Activated T-cell treated with anti-CD3 and anti-CD28 coated beads, Interleukin-2, amount 50 U/mL, for 72 hours (primary cell): Measurements from ENCODE around the gene MASP2. TPM values are rescaled to one million over a fixed set of nuclear protein-coding genes. Genes with fewer than 3 reads are reported as not detected.
"Not testable (repeated sequence)": the region's sequence is repeated elsewhere in the genome, so short reads cannot be mapped to it uniquely, and the experiment has no call there.

Experiments used
- ATAC-seq, 2 donors: fragments of 150-1000 bp; cut with Tn5 transposase; replicated peaks in 1 of 2; 2 replicates each; pipeline ENCODE4 v1.10.0; 2021; ENCODE audit warnings: moderate library complexity in 2 of 2, mild to moderate bottlenecking in 1 of 2
- DNase-seq, 2 donors: peaks; one replicate each; pipeline ENCODE4 v3.0.0; 2021 to 2022; ENCODE audit warnings: mixed read lengths in 1 of 2
- H3K27ac Mint-ChIP-seq: one replicate; pipeline ENCODE4 v1.8.0; 2022; ENCODE audit warnings: mild to moderate bottlenecking, moderate library complexity, mixed read lengths
- H3K27me3 Mint-ChIP-seq: one replicate; pipeline ENCODE4 v1.8.0; 2022; ENCODE audit warnings: low read depth, mixed read lengths
- H3K36me3 Mint-ChIP-seq, 2 donors: one replicate each; pipeline ENCODE4 v1.8.0; 2022; ENCODE audit warnings: mixed read lengths in 2 of 2, mild to moderate bottlenecking in 1 of 2; ENCODE audit not compliant: insufficient read depth in 2 of 2
- H3K4me1 Mint-ChIP-seq: one replicate; pipeline ENCODE4 v1.8.0; 2022; ENCODE audit warnings: low read depth, mixed read lengths
- H3K4me3 Mint-ChIP-seq, 2 donors: one replicate each; pipeline ENCODE4 v1.8.0; 2022; ENCODE audit warnings: mild to moderate bottlenecking in 2 of 2, mixed read lengths in 2 of 2, moderate library complexity in 2 of 2
- H3K9me3 Mint-ChIP-seq, 2 donors: one replicate each; pipeline ENCODE4 v1.8.0; 2022; ENCODE audit warnings: mixed read lengths in 2 of 2
- total RNA-seq, 2 donors: library from RNA; stranded (reverse); gene quantifications; one replicate each; pipeline ENCODE4 v1.2.3, GENCODE V29; 2022

MASP2 gene
- under 1 TPM; 0.19 to 0.56 TPM for total RNA-seq

DNA sequence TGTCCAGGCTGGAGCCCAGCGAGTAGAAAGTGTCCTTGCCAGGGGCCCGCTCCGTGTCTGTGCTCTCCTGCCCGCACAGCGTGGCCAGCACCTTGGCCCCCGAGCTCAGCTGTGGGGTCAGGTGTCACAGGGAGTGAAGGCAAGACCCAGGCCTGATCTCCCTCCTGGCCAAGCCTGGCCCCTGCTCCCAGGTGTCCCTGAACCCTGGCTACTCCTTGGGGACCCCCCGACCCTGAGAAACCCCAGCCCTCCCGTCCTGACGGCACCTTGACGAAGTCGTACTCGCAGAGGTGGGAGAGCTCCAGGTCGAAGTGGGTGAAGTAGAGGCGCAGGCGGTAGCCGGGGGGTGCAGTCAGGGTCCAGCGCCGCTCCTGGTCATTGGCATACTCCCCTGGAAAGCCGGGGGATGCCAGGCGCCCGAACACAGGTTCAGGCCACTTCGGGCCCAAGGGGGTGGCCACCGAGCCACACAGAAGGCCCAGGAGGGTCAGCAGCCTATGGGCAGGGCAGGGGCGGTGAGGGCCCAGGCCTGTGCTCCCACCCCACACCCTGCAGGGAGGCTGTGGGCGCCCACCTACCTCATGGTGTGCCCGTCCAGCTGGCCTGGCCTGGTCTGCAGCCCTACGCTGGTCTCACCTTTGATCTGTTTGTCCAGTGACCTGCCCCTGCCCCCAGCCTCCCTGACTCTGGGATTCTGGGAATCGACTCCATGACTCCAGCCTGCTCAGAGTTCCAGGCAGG is at the start of gene MASP2:
TSS of gene MASP2 (minus strand) at position 615 of the 741 bp plus-strand sequence. CDS start at position 583, 32 bp downstream.
- no peak within 1 kb of the TSS for H3K27ac Mint-ChIP-seq
- peaks cover 1% of the 10 kb centered on the region for H3K4me1 Mint-ChIP-seq
- H3K36me3 Mint-ChIP-seq: no peaks in the 10 kb centered on the region
- no peaks in the 10 kb centered on the region for H3K9me3 Mint-ChIP-seq
- H3K4me3 Mint-ChIP-seq: no peak within 1 kb of the TSS
- ATAC-seq: no peak
- no peak for DNase-seq
- no peaks in the 10 kb centered on the region for H3K27me3 Mint-ChIP-seq

DNA sequence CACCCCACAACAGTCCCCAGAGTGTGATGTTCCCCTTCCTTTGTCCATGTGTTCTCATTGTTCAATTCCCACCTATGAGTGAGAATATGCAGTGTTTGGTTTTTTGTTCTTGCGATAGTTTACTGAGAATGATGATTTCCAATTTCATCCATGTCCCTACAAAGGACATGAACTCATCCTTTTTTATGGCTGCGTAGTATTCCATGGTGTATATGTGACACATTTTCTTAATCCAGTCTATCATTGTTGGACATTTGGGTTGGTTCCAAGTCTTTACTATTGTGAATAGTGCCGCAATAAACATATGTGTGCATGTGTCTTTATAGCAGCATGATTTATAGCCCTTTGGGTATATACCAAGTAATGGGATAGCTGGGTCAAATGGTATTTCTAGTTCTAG is 36.7 kb upstream of the MASP2 start:
- H3K27me3 Mint-ChIP-seq, H3K9me3 Mint-ChIP-seq, DNase-seq, ATAC-seq, H3K4me3 Mint-ChIP-seq, H3K27ac Mint-ChIP-seq, H3K4me1 Mint-ChIP-seq: not testable (repeated sequence)
- H3K36me3 Mint-ChIP-seq: peaks cover 11 to 37% of the 10 kb centered on the region in 2 donors

DNA sequence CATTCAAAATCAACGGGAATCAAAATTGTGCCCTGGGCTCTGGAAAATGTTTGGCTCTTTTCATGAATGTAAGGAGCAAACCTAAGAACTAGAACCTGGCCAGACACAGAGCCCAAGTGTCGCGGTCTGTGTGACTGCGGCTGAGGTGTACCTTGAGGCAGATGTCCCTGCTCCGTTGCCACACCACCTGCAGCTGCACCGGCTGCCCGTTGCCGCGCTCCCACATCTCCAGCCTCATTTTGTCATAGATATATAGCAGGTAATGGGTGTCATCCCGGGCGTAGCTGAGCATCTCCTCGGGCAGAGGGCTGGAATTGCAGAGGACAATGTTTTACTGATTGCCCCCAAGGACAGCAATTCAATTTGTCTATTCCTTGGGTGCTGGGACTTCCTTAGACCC is 33.9 kb upstream of the MASP2 start:
- Mint-ChIP-seq H3K36me3 (peaks cover 7 to 32% of the 10 kb centered on the region in 2 donors), H3K9me3 (no peaks in the 10 kb centered on the region), H3K4me3 (no peak overlapping the region)

DNA sequence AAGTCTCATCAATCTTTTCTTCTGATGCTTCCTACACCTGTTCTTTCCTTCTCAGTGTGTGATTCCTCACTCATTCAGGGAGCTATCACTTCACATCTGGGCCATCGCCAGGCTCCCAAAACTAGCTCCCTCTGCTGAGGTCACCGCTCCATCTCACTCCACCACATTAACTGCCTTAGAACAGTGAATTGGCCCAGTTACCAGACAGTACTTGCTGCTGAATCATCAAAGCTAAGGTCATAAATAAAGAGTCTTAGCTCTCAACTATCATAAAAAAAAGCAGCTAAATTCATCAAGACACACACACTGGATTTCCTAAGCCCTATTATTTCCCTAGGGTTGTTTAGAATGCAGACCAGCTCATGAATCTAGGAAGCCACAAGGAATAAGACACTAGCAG is 31.6 kb upstream of the MASP2 start:
- Mint-ChIP-seq H3K27me3 (no peaks in the 10 kb centered on the region), H3K4me3 (no peak overlapping the region), H3K36me3 (peaks cover 8 to 27% of the 10 kb centered on the region in 2 donors), H3K9me3 (no peaks in the 10 kb centered on the region), H3K4me1 (peaks cover 8% of the 10 kb centered on the region), H3K27ac (no peak overlapping the region)
- DNase-seq: no peak
- no peak for ATAC-seq

More for the DNA sequence above, 33.9 kb upstream of the MASP2 start:
- no peak for DNase-seq
- no peaks in the 10 kb centered on the region for H3K4me1 Mint-ChIP-seq
- ATAC-seq: no peak
- H3K27me3 Mint-ChIP-seq: no peaks in the 10 kb centered on the region
- no peak overlapping the region for H3K27ac Mint-ChIP-seq

DNA sequence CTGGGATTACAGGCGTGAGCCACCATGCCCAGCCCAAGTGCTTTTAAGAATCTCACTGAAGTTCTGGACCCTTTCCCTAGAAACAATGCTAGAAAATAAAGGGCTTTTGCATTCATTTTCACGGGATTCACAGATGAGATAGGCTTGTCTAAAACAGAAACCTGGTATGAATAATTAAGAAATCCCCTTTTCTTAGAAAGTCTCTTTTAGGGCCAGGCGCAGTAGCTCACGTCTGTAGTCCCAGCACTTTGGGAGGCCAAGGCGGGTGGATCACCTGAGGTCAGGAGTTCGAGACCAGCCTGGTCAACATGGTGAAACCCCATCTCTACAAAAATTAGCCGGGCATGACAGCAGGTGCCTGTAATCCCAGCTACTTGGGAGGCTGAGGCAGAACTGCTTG is 26.4 kb upstream of the MASP2 start:
- peak; percentile 67 to 84 for ATAC-seq
- H3K27me3 Mint-ChIP-seq, DNase-seq, H3K9me3 Mint-ChIP-seq, H3K4me3 Mint-ChIP-seq: not testable (repeated sequence)
- Mint-ChIP-seq H3K36me3 (peaks cover 6 to 24% of the 10 kb centered on the region in 2 donors), H3K27ac (peak overlapping the region; percentile 28), H3K4me1 (peaks cover 10% of the 10 kb centered on the region)

DNA sequence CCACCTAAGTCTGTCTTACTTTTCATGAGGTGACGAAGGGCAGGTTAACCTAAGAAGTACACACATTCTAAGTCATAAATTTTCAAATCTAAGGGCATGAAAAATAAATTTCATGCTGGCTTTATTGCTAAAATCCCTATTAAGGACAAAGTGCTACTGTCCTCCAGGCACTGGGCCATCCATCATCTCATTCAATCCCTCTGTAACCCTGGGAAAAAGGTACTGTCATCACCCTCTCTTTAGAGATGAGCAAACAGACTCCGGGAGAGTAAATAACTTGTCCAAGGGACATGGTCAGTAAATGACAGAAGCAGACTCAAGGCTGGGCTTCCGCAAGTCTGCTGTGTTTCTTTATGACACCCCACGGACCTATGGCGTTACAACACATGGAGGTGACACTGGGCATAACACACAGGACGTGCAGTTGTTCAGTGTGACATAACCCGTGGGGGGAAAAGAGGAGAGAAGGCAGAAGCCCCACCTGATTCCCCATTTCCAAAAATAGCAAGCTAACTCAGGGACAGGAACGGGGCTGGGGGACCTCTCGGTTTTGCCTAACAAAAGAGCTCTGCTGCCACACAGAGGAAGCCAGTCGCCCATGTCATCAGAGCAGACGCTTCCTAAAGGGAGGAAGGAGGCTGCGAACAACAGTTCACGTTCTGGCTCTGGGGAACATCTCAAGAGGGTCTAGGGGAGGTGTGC is 25.3 kb upstream of the MASP2 start:
- peaks cover 6 to 21% of the 10 kb centered on the region in 2 donors for H3K36me3 Mint-ChIP-seq
- no peak overlapping the region for H3K27ac Mint-ChIP-seq
- ATAC-seq (no peak), DNase-seq (no peak)
- H3K27me3 Mint-ChIP-seq: no peaks in the 10 kb centered on the region
- no peak overlapping the region for H3K4me3 Mint-ChIP-seq
- H3K9me3 Mint-ChIP-seq: no peaks in the 10 kb centered on the region
- peaks cover 10% of the 10 kb centered on the region for H3K4me1 Mint-ChIP-seq

DNA sequence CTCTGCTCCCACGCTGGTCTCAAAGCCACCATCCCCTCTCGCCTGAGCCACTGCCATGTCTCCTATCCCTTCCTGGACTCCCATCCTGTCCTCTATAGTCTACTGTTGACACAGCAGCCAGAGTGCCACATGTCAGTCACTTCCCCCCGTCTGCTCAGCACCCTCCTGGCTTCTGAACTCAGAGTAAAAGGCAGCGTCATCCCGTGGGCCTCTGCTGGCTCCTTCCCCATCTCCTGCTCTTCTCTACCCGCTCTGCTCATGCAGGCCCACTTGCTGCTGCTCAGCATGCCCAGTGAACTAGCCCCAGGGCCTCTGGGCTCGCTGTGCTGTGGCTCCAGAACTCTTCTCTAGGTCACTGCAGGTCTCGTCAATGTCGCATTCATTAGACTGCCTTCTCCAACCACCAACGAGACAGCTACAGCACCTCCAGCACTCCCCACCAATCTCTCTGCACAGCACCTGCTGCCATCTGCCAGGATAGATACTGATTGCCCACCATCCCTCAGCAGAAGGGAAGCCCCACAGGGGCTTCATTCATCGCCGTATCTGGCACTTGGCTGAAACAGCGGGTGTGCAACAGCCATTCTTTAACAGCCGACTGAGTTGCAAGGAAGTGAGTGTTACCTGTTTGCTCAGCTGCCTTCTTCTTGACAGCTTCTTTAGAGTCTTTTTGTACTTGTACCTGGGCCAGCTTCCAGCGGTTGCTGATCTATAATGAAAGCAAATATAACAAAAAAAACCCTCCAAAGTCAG is 24.6 kb upstream of the MASP2 start:
- DNase-seq: no peak
- H3K36me3 Mint-ChIP-seq: peaks cover 6 to 25% of the 10 kb centered on the region in 2 donors
- H3K27ac Mint-ChIP-seq: peak overlapping the region; percentile 8

DNA sequence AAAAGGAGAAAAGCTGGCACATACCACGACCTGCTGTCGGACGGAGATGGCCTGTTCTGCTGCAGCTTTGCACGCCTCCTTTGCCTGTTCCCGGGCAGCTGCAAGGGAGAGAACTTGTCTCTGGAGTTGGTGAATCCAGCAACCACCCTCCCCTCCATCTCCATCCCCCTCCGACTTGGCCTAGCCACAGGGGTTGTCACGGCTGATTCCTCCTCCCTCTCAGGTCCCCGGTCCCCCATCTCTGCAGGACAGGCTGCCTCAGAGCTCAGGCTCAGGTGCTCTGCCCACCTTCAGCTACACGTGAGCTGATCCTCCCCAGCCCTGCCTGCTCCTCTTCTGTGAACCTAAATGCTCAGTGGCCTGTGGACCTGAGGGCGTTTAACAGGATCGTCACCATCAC is 23.8 kb upstream of the MASP2 start:
- H3K4me1 Mint-ChIP-seq: peaks cover 10% of the 10 kb centered on the region
- H3K36me3 Mint-ChIP-seq: peaks cover 4 to 27% of the 10 kb centered on the region in 2 donors
- H3K27ac Mint-ChIP-seq: no peak overlapping the region
- no peak overlapping the region for H3K4me3 Mint-ChIP-seq
- DNase-seq: no peak
- no peak for ATAC-seq
- H3K9me3 Mint-ChIP-seq: no peaks in the 10 kb centered on the region
- H3K27me3 Mint-ChIP-seq: no peaks in the 10 kb centered on the region

More for the DNA sequence above, 24.6 kb upstream of the MASP2 start:
- Mint-ChIP-seq H3K4me3 (no peak overlapping the region), H3K27me3 (no peaks in the 10 kb centered on the region), H3K9me3 (no peaks in the 10 kb centered on the region), H3K4me1 (peaks cover 10% of the 10 kb centered on the region)
- ATAC-seq: no peak

DNA sequence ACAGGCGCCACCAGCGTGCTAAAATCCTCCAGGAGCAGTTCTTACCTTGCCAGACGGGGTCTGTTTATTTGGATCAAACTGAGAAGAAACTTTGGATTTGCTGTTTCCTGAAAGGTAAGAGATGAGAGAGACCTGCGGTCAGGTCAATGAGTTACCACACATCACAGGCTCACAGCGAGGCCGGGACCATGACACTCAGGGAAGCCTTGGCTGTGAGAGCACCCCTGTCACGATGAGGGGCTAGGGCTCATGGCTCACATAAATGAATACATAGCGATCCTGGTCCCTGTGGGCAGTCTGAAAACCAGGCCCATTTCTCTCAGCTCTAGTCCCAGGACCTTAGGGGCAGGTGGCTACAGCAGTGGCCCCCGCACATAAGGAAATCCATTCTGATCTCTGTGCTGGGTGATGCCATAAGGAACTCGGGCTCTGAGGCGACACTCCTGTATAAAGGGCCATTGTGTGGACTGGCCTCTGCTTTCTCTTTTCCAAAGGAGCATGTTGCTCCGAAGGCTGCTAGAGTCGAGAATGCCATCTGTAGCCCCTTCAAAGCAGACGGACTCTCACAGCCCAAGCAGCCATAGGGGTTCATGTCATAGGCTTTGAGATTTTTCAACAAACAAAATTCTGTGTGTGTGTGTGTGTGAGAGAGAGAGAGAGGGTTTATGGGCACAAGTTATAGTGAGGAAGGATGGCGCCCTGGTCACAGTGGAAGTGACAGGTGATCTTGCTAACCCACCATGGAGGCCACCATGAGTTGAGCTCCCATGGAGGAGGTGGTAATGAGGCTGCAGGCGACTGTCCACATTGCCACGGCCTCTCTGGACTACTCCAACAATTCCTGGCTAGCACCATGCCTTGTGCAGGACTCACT is 21.8 kb upstream of the MASP2 start:
- peaks cover 5% of the 10 kb centered on the region for H3K4me1 Mint-ChIP-seq
- H3K4me3 Mint-ChIP-seq: no peak overlapping the region
- no peaks in the 10 kb centered on the region for H3K9me3 Mint-ChIP-seq
- no peak for DNase-seq
- no peaks in the 10 kb centered on the region for H3K27me3 Mint-ChIP-seq
- no peak overlapping the region for H3K27ac Mint-ChIP-seq
- H3K36me3 Mint-ChIP-seq: peaks cover 4 to 34% of the 10 kb centered on the region in 2 donors
- ATAC-seq: no peak

DNA sequence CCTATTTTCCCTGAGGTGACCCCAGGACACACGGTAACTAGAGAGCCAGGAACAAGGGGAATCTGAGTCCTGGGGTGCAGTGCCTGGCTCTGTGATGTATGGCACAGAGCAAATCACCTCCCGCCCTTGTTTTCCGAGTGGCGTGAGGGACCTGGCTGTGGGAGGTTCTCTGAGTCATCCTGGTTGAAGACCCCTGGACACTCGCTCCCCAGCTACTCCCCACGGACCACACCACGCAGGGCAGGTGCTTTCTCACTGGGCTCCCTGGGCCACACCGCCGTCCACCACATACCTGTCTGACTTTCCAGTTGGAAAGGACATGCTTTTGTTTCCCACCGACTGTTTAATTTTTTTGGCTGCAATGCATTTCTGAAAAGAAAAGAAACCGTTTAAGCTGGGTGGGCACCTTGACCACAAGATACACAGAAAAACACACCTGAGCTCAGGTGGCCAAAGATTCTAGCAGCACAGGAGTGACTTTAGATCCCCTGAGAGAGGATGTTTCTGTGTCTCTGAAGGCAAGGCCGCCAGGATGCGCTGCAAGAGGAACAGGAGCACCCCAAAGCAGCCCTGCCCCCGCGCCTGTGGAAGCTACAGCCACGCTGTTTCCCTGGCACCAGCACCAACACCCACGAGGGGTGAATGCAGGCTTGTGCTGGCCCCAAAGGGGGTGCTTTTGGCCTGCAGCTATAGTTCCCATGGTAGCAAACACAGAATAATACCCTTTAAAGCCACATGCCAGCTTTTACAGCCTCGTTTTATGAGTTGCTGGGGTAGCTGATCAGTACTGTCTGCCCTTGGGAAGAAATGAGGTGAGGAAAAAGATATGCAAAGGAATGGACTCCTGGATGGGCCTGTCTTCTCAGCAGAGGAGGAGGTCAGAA is 20.9 kb upstream of the MASP2 start:
- Mint-ChIP-seq H3K4me1 (peaks cover 9% of the 10 kb centered on the region), H3K36me3 (peaks cover 4 to 32% of the 10 kb centered on the region in 2 donors), H3K27me3 (no peaks in the 10 kb centered on the region), H3K4me3 (no peak overlapping the region), H3K9me3 (no peaks in the 10 kb centered on the region), H3K27ac (no peak overlapping the region)
- no peak for ATAC-seq
- no peak for DNase-seq

DNA sequence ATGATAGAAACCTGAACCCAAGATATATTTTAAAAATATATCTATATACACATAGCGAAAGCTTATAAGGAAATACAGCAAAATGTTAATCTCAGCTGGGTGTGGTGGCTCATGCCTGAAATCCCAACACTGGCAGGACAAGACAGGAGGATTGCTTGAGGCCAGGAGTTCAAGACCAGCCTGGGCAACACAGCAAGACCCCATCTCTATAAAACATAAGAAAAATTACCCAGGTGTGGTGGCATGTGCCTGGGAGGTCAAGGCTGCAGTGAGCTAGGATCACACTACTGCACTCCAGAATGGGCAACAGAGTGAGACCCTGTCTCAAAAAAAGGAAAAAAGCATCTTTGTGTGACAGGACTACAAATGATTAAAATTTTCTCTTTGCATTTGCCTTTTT is 18.8 kb upstream of the MASP2 start:
- Mint-ChIP-seq H3K4me3 (no peak overlapping the region), H3K36me3 (peaks cover 4 to 24% of the 10 kb centered on the region in 2 donors), H3K27me3 (no peaks in the 10 kb centered on the region), H3K9me3 (no peaks in the 10 kb centered on the region), H3K27ac (no peak overlapping the region), H3K4me1 (peaks cover 31% of the 10 kb centered on the region)
- ATAC-seq: no peak
- no peak for DNase-seq

DNA sequence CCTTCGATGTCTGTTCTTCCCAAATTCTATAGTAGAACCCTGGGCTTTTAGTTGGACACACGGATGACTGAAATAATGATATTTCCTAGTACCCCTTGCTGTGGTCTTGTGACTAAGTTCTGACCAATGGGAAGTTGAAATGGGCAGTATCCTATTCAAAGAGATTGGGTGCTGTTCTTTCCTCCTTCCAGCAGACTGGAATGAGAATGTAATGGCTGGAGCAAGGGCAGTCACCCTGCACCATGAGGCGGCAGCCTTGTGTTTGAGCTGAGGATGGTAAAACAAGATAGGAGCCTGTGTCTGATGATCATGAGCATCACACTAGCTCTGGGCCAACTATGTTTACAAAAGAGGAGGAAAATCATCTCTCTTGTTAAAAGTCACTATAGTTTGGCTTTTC is 17.9 kb upstream of the MASP2 start:
- Mint-ChIP-seq H3K9me3 (no peaks in the 10 kb centered on the region), H3K4me3 (no peak overlapping the region), H3K36me3 (peaks cover 4 to 24% of the 10 kb centered on the region in 2 donors)

More for the DNA sequence above, 17.9 kb upstream of the MASP2 start:
- no peaks in the 10 kb centered on the region for H3K27me3 Mint-ChIP-seq
- H3K4me1 Mint-ChIP-seq: peaks cover 36% of the 10 kb centered on the region
- ATAC-seq (no peak), DNase-seq (no peak)
- H3K27ac Mint-ChIP-seq: no peak overlapping the region
